HepG2 (cell line): ENCODE measurements around the gene SPINK5. TPM values are rescaled to one million over a fixed set of nuclear protein-coding genes. Genes with fewer than 3 reads are reported as not detected.

Experiments used
- ATAC-seq: fragments of 200-7000 bp; cut with Tn5 transposase; 3 replicates; pipeline ENCODE4 v1.9.1; 2020; ENCODE audit warnings: mild to moderate bottlenecking, moderate library complexity
- BruUV-seq: library from RNA; stranded (reverse); fragments of 400-500 nt; replicated peaks from 2 replicates; lab custom pipeline; 2021; lab: Mats Ljungman, UMichigan
- CTCF ChIA-PET: fragments of 300-600 bp; formaldehyde crosslinking; extraction: SDS; loops from one replicate; lab custom pipeline; 2021; ENCODE audit warnings: low total read pairs, inconsistent platforms, low intra/inter-chr PET ratio; lab: Yijun Ruan, JAX
- POLR2A ChIA-PET: fragments of 350-600 bp; sonication (Branson Sonifier 250); formaldehyde crosslinking; loops from one replicate; lab custom pipeline; 2020; ENCODE audit warnings: antibody characterized with exemption, inconsistent platforms; lab: Yijun Ruan, JAX
- DNase-seq: peaks from one replicate; pipeline ENCODE4 v3.0.0-alpha.2; 2015; ENCODE audit warnings: low spot score
- FAIRE-seq: peaks from 3 replicates; lab custom pipeline; 2011; peaks lifted over from hg19 to GRCh38; lab: Jason Lieb, UNC
- H2AFZ ChIP-seq: one replicate; pipeline ENCODE4 v1.6.1; 2011; ENCODE audit warnings: low read length, inconsistent platforms
- H3K27ac ChIP-seq: fragments of 300-600 bp; 3 replicates; pipeline ENCODE4 v1.8.0; 2011; ENCODE audit warnings: mixed run types, mild to moderate bottlenecking, mixed read lengths, low read length, inconsistent platforms; ENCODE audit not compliant: insufficient read depth; ENCODE audit errors: extremely low read length
- H3K27me3 ChIP-seq, 2 experiments: fragments of 200-600 bp in 1 of 2; 2 replicates in 1 of 2; 3 replicates in 1 of 2; pipeline versions ENCODE4 v1.6.0 to v1.8.0; 2011; ENCODE audit warnings: low read length in 2 of 2, mild to moderate bottlenecking in 2 of 2, moderate library complexity in 2 of 2, inconsistent platforms in 1 of 2; ENCODE audit not compliant: insufficient read depth in 2 of 2, control insufficient read depth in 1 of 2
- H3K36me3 ChIP-seq, 2 experiments: fragments of 200-600 bp in 1 of 2; replicated peaks in 1 of 2; 2 replicates in 1 of 2; 3 replicates in 1 of 2; pipeline versions ENCODE4 v1.5.1 to v1.8.0; 2011; ENCODE audit warnings: low read length in 2 of 2, inconsistent platforms in 1 of 2; ENCODE audit not compliant: insufficient read depth in 2 of 2, control insufficient read depth in 1 of 2
- H3K4me1 ChIP-seq: 2 replicates; pipeline ENCODE4 v1.5.1; 2012; ENCODE audit warnings: low read length, inconsistent platforms; ENCODE audit not compliant: insufficient read depth
- H3K4me2 ChIP-seq: 2 replicates; pipeline ENCODE4 v1.6.0; 2011; ENCODE audit warnings: low read depth, low read length, inconsistent platforms
- H3K4me3 ChIP-seq, 3 experiments: fragments of 200-600 bp in 1 of 3; sonication (generic), shearing (Covaris generic) in 1 of 3; replicated peaks in 1 of 3; 2 replicates each; pipeline ENCODE4 v1.5.1; 2011 to 2016; ENCODE audit warnings: low read length in 3 of 3, inconsistent platforms in 2 of 3, low read depth in 2 of 3, mild to moderate bottlenecking in 2 of 3, control low read depth in 1 of 3, mixed read lengths in 1 of 3; ENCODE audit not compliant: insufficient read depth in 1 of 3
- H3K79me2 ChIP-seq: one replicate; pipeline ENCODE4 v1.6.1; 2011; ENCODE audit warnings: low read length, inconsistent platforms; ENCODE audit not compliant: insufficient read depth
- H3K9ac ChIP-seq: 2 replicates; pipeline ENCODE4 v1.6.0; 2011; ENCODE audit warnings: mild to moderate bottlenecking, low read depth, low read length, inconsistent platforms; ENCODE audit not compliant: insufficient read depth
- H3K9me3 ChIP-seq: 2 replicates; pipeline ENCODE4 v1.5.1; 2012; ENCODE audit warnings: mild to moderate bottlenecking, low read length
- H4K20me1 ChIP-seq: 2 replicates; pipeline ENCODE4 v1.6.0; 2011; ENCODE audit warnings: inconsistent platforms, mild to moderate bottlenecking, low read length, moderate library complexity; ENCODE audit not compliant: insufficient read depth
- AHR ChIP-seq: IDR thresholded peaks from 2 replicates; pipeline ENCODE4 v1.6.1; 2018; ENCODE audit warnings: missing genetic modification reagents, missing compliant biosample characterization
- CBX2 ChIP-seq, 2 experiments: fragments of 200-600 bp in 1 of 2; sonication (generic); formaldehyde crosslinking in 1 of 2; IDR thresholded peaks; 2 replicates each; pipeline versions ENCODE4 v1.7.0 to v1.8.1; 2018 to 2022; ENCODE audit warnings: low read depth in 2 of 2, low read length in 1 of 2, mild to moderate bottlenecking in 1 of 2, missing genetic modification reagents in 1 of 2
- DNMT1 ChIP-seq: sonication (generic); formaldehyde crosslinking; IDR thresholded peaks from 2 replicates; pipeline ENCODE4 v1.5.1; 2020; ENCODE audit warnings: mild to moderate bottlenecking, missing genetic modification reagents
- FOXA1 ChIP-seq, 2 experiments: fragments of 450-650 bp in 1 of 2; sonication (generic) in 1 of 2; formaldehyde crosslinking in 1 of 2; IDR thresholded peaks; 2 replicates each; pipeline versions ENCODE4 v1.4.0 to v1.6.1; 2016 to 2020; ENCODE audit warnings: missing genetic modification reagents in 1 of 2
- GABPB1 ChIP-seq: IDR thresholded peaks from 2 replicates; pipeline ENCODE4 v1.6.1; 2016; ENCODE audit warnings: mild to moderate bottlenecking, missing genetic modification reagents, moderate library complexity, missing compliant biosample characterization
- GATAD2A ChIP-seq: IDR thresholded peaks from 2 replicates; pipeline ENCODE4 v1.6.1; 2016
- GLMP ChIP-seq: sonication (generic); formaldehyde crosslinking; IDR thresholded peaks from 2 replicates; pipeline ENCODE4 v1.9.0; 2021; ENCODE audit warnings: missing genetic modification reagents, mild to moderate bottlenecking, borderline replicate concordance
- HMG20A ChIP-seq: IDR thresholded peaks from 2 replicates; pipeline ENCODE4 v1.6.1; 2016; ENCODE audit warnings: borderline replicate concordance
- JUND ChIP-seq: sonication (generic); formaldehyde crosslinking; IDR thresholded peaks from 2 replicates; pipeline ENCODE4 v1.8.0; 2022; ENCODE audit warnings: mild to moderate bottlenecking, missing genetic modification reagents
- MEIS2 ChIP-seq: sonication (generic); formaldehyde crosslinking; IDR thresholded peaks from 2 replicates; pipeline ENCODE4 v1.9.0; 2021; ENCODE audit warnings: mild to moderate bottlenecking, missing genetic modification reagents
- PITX1 ChIP-seq: sonication (generic); formaldehyde crosslinking; IDR thresholded peaks from 2 replicates; pipeline ENCODE4 v1.5.1; 2020; ENCODE audit warnings: mild to moderate bottlenecking, missing genetic modification reagents
- POGK ChIP-seq: sonication (generic); formaldehyde crosslinking; conservative IDR thresholded peaks from 2 replicates; pipeline ENCODE4 v1.8.0; 2022; ENCODE audit warnings: mild to moderate bottlenecking, moderate library complexity, missing genetic modification reagents
- POLR2AphosphoS5 ChIP-seq: IDR thresholded peaks from 2 replicates; pipeline ENCODE4 v1.6.1; 2012; ENCODE audit warnings: low read depth, low read length
- PTBP1 ChIP-seq: fragments of 200-400 bp; formaldehyde crosslinking; IDR thresholded peaks from 2 replicates; pipeline ENCODE4 v1.6.1; 2018; ENCODE audit warnings: low read length, low read depth; ENCODE audit not compliant: poor library complexity, severe bottlenecking
- SUZ12 ChIP-seq: fragments of 150-350 bp; IDR thresholded peaks from 2 replicates; pipeline ENCODE4 v1.6.1; 2014; ENCODE audit warnings: low read depth, low read length
- THAP9 ChIP-seq: sonication (generic); formaldehyde crosslinking; IDR thresholded peaks from 2 replicates; pipeline ENCODE4; 2020; ENCODE audit warnings: missing genetic modification reagents, mild to moderate bottlenecking, borderline replicate concordance
- ZNF33A ChIP-seq: sonication (generic); formaldehyde crosslinking; IDR thresholded peaks from 2 replicates; pipeline ENCODE4 v1.5.1; 2020; ENCODE audit warnings: missing genetic modification reagents, mild to moderate bottlenecking, moderate library complexity, borderline replicate concordance
- ZNF850 ChIP-seq: sonication (generic); formaldehyde crosslinking; conservative IDR thresholded peaks from 2 replicates; pipeline ENCODE4 v1.9.0; 2021; ENCODE audit warnings: mild to moderate bottlenecking, missing genetic modification reagents
- WGBS: methylation state at CpG from one replicate; pipeline ENCODE4 v1.1.6; 2017; ENCODE audit warnings: low lambda C conversion rate; 5-methylcytosine and 5-hydroxymethylcytosine counted together
- in situ Hi-C: cut with HindIII; loops from 2 replicates; pipeline ENCODE4 v1.10.0; 2017; ENCODE audit warnings: low pct_unique_long_range_greater_than_20kb; ENCODE audit not compliant: extremely low pct_ligation_motif_present
- intact Hi-C: fragments of 100-400 bp; cut with micrococcal nuclease; formaldehyde crosslinking; loops from one replicate; pipeline ENCODE4 v1.10.0; 2022; ENCODE audit not compliant: unreplicated experiment
- polyA plus RNA-seq, 8 experiments: library from polyadenylated mRNA; depleted of rRNA in 3 of 8; stranded (reverse) in 7 of 8; unstranded in 1 of 8; fragments of >200 nt; fragmentation: Illumina TruSeq in 4 of 8; extraction: Trizol in 4 of 8; gene quantifications; 2 replicates each; pipeline versions ENCODE4 v1.2.1 to v1.2.3, GENCODE V29; 2011 to 2016; ENCODE audit warnings: low read depth in 4 of 8, missing spikeins in 1 of 8, mixed read lengths in 1 of 8; ENCODE audit not compliant: insufficient read depth in 1 of 8
- total RNA-seq, 5 experiments: library from RNA; depleted of rRNA; stranded (reverse); fragments of >200 nt; fragmentation: Illumina TruSeq; extraction: Trizol; gene quantifications; 2 replicates each; pipeline ENCODE4 v1.2.3, GENCODE V29; 2016; ENCODE audit warnings: low read depth in 1 of 5

Gene SPINK5
- total and polyA plus RNA-seq, 2 of the 13 experiments (the other 11 are each of a cell fraction or from before 2014, with no cell fraction given), result 0.03 TPM; not detected in 1

GRCh38 chr5:148163345-148163744 lies 99.6 kb downstream of the SPINK5 start (continued):
- no peak for TF ChIP-seq ZNF33A (CRISPR knock-in tag)
- no peak for TF ChIP-seq AHR (CRISPR knock-in tag)
- TF ChIP-seq JUND (CRISPR knock-in tag), result no peak
- TF ChIP-seq GABPB1, result no peak
- TF ChIP-seq GLMP (CRISPR knock-in tag), result no peak
- no peak for TF ChIP-seq GATAD2A (CRISPR knock-in tag)

GRCh38 chr5:148166550-148167283 lies 102.9 kb downstream of the SPINK5 start:
- H2AFZ ChIP-seq, result no peak overlapping the region
- no peaks in the 10 kb centered on the region for H4K20me1 ChIP-seq
- TF ChIP-seq PTBP1 (no peak), POGK (CRISPR knock-in tag) (no peak), DNMT1 (CRISPR knock-in tag) (no peak), POLR2AphosphoS5 (no peak), PITX1 (CRISPR knock-in tag) (no peak), THAP9 (CRISPR knock-in tag) (no peak), SUZ12 (no peak), ZNF850 (CRISPR knock-in tag) (no peak), MEIS2 (no peak), CBX2 (IDR thresholded peaks at IDR 0.05; ENCODE audit: low read depth, low read length) (no peak), CBX2 (CRISPR knock-in tag; IDR thresholded peaks at IDR 0.05; ENCODE audit: low read depth) (no peak), HMG20A (CRISPR knock-in tag) (no peak), FOXA1 (IDR thresholded peaks at IDR 0.05) (no peak), FOXA1 (CRISPR knock-in tag; IDR thresholded peaks at IDR 0.05) (no peak)
- ChIA-PET POLR2A (no interaction called here), CTCF (no interaction called here)
- H3K36me3 ChIP-seq, result no peaks in the 10 kb centered on the region
- H3K27me3 ChIP-seq, result no peaks in the 10 kb centered on the region
- ATAC-seq (no peak), DNase-seq (no peak), FAIRE-seq (no peak)
- H3K4me2 ChIP-seq, result no peak overlapping the region
- no peak overlapping the region for H3K27ac ChIP-seq
- 23% methylated on average over 4 of the region's 4 CpGs for WGBS
- H3K9me3 ChIP-seq, result no peaks in the 10 kb centered on the region
- no peak overlapping the region for H3K4me3 ChIP-seq
- no TSS peak for BruUV-seq
- intact Hi-C loops, result no loop called here
- H3K9ac ChIP-seq, result no peak overlapping the region
- H3K79me2 ChIP-seq, result no peaks in the 10 kb centered on the region
- no peaks in the 10 kb centered on the region for H3K4me1 ChIP-seq
- in situ Hi-C loops, result no loop called here
